AG09309 (cell line): ENCODE results near the gene CNGA3.
"Not testable (repeated sequence)": the region's sequence is repeated elsewhere in the genome, so short reads cannot be mapped to it uniquely, and the experiment has no call there.

Experiments used
- DNase-seq: peaks from one replicate; pipeline ENCODE4 v3.0.0-alpha.2; 2010; ENCODE audit warnings: low read depth
- H3K4me3 ChIP-seq: 2 replicates; pipeline ENCODE4 v1.5.1; 2011; ENCODE audit warnings: mild to moderate bottlenecking, low read depth, low read length, moderate library complexity; ENCODE audit not compliant: control insufficient read depth
- TF ChIP-seq, protein P1 (sequence below): IDR thresholded peaks from 2 replicates; pipeline ENCODE4 v1.5.1; 2011; ENCODE audit warnings: mild to moderate bottlenecking, low read depth, low read length, inconsistent platforms; ENCODE audit not compliant: insufficient read depth, control insufficient read depth; ENCODE audit errors: missing control alignments

The CNGA3 gene

DNA sequence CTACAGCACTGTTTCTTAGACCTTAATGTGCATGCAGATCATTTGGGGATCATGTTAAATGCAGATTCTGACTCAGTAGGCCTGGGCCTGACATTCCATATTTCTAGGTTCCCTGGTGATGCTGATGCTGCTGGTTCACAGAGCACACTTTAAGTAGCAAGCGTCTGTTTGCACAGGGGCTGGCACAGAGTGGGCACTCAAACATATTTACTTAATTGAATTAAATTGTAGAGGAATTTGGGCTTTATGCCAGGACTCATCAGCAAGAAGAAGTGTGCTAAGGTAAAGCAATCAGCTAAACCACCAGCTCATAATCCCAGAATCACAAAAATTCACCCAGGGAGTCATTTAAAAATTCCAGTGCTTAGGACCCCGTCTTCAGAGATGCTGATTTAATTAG is 73.3 kb downstream of the CNGA3 start:
- H3K4me3 ChIP-seq: no peak overlapping the region
- TF ChIP-seq, protein P1, sequence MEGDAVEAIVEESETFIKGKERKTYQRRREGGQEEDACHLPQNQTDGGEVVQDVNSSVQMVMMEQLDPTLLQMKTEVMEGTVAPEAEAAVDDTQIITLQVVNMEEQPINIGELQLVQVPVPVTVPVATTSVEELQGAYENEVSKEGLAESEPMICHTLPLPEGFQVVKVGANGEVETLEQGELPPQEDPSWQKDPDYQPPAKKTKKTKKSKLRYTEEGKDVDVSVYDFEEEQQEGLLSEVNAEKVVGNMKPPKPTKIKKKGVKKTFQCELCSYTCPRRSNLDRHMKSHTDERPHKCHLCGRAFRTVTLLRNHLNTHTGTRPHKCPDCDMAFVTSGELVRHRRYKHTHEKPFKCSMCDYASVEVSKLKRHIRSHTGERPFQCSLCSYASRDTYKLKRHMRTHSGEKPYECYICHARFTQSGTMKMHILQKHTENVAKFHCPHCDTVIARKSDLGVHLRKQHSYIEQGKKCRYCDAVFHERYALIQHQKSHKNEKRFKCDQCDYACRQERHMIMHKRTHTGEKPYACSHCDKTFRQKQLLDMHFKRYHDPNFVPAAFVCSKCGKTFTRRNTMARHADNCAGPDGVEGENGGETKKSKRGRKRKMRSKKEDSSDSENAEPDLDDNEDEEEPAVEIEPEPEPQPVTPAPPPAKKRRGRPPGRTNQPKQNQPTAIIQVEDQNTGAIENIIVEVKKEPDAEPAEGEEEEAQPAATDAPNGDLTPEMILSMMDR: no peak
- DNase-seq: no peak

DNA sequence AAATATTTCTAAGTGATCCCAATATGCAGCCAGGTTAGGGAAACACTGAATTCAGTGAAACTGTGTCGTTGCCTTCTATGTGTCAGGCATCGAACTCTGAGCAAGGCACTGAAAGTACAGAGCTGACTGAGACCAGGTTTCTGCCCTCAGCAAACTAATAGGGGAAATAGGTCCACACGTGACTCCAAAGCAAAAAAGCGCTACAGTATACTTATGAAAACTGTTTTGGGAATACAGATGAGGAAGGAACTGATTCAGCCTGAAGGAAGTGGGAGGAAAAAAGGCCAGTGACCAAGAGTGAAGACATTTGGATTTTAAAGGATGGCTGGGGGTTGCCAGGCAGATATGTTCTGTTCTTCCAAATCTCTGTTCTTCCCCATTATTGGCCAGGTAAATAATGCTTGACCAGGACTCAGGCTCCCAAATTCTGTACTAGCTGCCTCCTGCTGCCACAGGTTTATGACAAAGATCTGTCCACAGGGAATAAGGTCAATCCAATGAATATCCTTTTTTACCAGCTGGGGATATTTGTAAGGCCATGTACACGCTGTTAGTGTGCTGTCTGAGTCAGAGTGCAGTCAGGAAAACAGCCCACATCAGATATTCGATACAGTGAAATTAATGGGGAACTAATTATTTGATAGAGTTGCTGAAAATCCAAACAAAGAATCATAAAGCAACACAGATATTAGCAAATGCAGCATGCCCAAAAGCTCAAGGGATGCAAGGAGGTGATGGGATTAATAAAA is 73.9 kb downstream of the CNGA3 start:
- TF ChIP-seq, protein P1: no peak
- H3K4me3 ChIP-seq: no peak overlapping the region
- no peak for DNase-seq

GRCh38 chr2:98422449-98422848 is 76.2 kb downstream of the CNGA3 start:
- H3K4me3 ChIP-seq: no peak overlapping the region
- no peak for DNase-seq
- TF ChIP-seq, protein P1: no peak

DNA sequence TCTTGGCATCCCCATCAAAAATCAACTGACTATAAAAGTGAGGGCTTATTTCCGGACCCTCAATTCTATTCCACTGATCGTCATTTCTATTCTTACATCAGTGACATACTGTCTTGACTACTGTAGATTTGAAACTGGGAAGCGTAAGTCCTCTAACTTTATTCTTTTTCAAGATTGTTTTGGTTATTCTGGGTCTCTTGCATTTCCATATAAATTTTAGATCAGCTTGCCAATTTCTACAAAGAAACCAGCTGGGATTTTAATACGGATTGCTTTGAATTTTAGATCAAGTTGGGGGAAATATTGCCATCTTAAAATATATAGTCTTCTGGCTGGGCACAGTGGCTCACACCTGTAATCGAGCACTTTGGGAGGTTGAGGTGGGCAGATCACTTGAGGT is 80.5 kb downstream of the CNGA3 start:
- no peak overlapping the region for H3K4me3 ChIP-seq
- no peak for DNase-seq
- TF ChIP-seq, protein P1: no peak

DNA sequence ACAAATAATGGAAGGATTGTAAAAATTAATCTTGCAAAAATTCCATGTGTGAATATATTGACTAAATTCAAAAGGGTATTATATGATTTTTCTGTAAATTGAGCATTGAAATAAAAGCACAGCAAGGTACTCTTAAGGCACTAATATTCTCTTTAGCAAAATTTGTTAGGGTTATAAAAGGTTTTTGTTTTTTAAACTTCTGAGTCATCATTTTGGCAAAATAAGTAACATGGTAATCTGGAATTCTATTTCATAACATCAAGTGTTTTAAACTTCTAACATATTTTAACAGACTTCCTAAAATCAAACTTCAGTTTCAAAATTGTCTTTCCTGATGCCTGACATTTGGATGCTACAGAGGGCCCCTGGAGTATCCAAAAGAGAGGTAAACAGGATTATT is 85.9 kb downstream of the CNGA3 start:
- no peak for DNase-seq
- TF ChIP-seq, protein P1: no peak
- no peak overlapping the region for H3K4me3 ChIP-seq

GRCh38 chr2:98433363-98433964 is 87.2 kb downstream of the CNGA3 start:
- no peak overlapping the region for H3K4me3 ChIP-seq
- no peak for DNase-seq
- TF ChIP-seq, protein P1: no peak

- DNase-seq: no peak
- TF ChIP-seq, protein P1: no peak
- H3K4me3 ChIP-seq: no peak overlapping the region
These were observed 88.2 kb downstream of the CNGA3 start for GRCh38 chr2:98434492-98434891.

DNA sequence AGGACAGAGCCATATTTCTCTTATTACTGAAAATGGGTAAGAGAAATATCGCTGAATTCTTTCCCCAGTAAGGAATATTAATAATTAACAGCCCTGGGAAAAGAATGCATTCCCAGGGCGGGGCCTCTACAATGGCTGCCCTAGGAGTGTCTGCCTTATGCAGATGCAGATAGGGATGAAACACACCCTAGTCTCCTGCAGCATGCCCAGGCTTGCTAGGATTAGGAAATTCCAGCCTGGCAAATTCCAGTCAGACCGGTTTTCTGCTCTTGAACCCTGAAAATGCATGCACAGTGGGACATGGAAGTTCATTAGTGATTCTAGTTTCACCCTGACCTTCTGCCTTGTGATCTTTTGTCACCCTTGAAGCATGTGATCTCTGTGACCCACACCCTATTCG is 89.4 kb downstream of the CNGA3 start:
- not testable (repeated sequence) for DNase-seq, H3K4me3 ChIP-seq
